SK-N-SH treated with all-trans-retinoic acid at 6 μM for 48 hours (cell line): Measurements from ENCODE around the gene GGNBP2.

Source experiments
- CREB5 ChIP-seq: fragments of 250-450 bp; sonication (Bioruptor Pico); IDR thresholded peaks from 2 replicates; pipeline ENCODE4 v1.5.1; 2020; ENCODE audit warnings: low read depth, mild to moderate bottlenecking, moderate library complexity
- CSDC2 ChIP-seq: fragments of 250-450 bp; sonication (Bioruptor Pico); IDR thresholded peaks from 2 replicates; pipeline ENCODE4 v1.5.0; 2020; ENCODE audit warnings: mild to moderate bottlenecking, moderate library complexity
- CSRNP3 ChIP-seq: fragments of 250-450 bp; sonication (Bioruptor Pico); IDR thresholded peaks from 2 replicates; pipeline ENCODE4 v1.5.1; 2021; ENCODE audit warnings: mild to moderate bottlenecking, moderate library complexity
- ESRRG ChIP-seq: fragments of 250-450 bp; sonication (Bioruptor Pico); IDR thresholded peaks from 2 replicates; pipeline ENCODE4 v1.6.1; 2021; ENCODE audit warnings: mild to moderate bottlenecking
- PATZ1 ChIP-seq: fragments of 250-450 bp; sonication (Bioruptor Pico); IDR thresholded peaks from 2 replicates; pipeline ENCODE4 v1.8.0; 2020; ENCODE audit warnings: mild to moderate bottlenecking, moderate library complexity, borderline replicate concordance
- POU6F1 ChIP-seq: fragments of 250-450 bp; sonication (Bioruptor Pico); IDR thresholded peaks from 2 replicates; pipeline ENCODE4 v1.8.0; 2021; ENCODE audit warnings: low read depth, mild to moderate bottlenecking, moderate library complexity, borderline replicate concordance
- PPARA ChIP-seq: fragments of 250-450 bp; sonication (Bioruptor Pico); IDR thresholded peaks from 2 replicates; pipeline ENCODE4 v1.5.0; 2020; ENCODE audit warnings: mild to moderate bottlenecking, borderline replicate concordance
- RARB ChIP-seq: fragments of 250-450 bp; sonication (Bioruptor Pico); IDR thresholded peaks from 2 replicates; pipeline ENCODE4 v1.8.0; 2021; ENCODE audit warnings: mild to moderate bottlenecking, moderate library complexity
- TCF4 ChIP-seq: fragments of 250-450 bp; sonication (Bioruptor Pico); IDR thresholded peaks from 2 replicates; pipeline ENCODE4 v1.8.0; 2021; ENCODE audit warnings: mild to moderate bottlenecking, moderate library complexity, borderline replicate concordance
- ZC3H10 ChIP-seq: fragments of 250-450 bp; sonication (Bioruptor Pico); IDR thresholded peaks from 2 replicates; pipeline ENCODE4 v1.5.1; 2021; ENCODE audit warnings: mild to moderate bottlenecking, moderate library complexity
- ZFP3 ChIP-seq: fragments of 250-450 bp; sonication (Bioruptor Pico); IDR thresholded peaks from 2 replicates; pipeline ENCODE4 v1.5.0; 2020; ENCODE audit warnings: mild to moderate bottlenecking, moderate library complexity
- ZFP30 ChIP-seq: fragments of 450-650 bp; formaldehyde crosslinking; IDR thresholded peaks from 2 replicates; pipeline ENCODE4 v1.5.0; 2022; ENCODE audit warnings: mild to moderate bottlenecking, moderate library complexity
- ZNF565 ChIP-seq: fragments of 450-650 bp; formaldehyde crosslinking; conservative IDR thresholded peaks from 2 replicates; pipeline ENCODE4 v1.5.0; 2020; ENCODE audit warnings: low read depth, mild to moderate bottlenecking, moderate library complexity
- ZNF70 ChIP-seq: fragments of 450-650 bp; formaldehyde crosslinking; IDR thresholded peaks from 2 replicates; pipeline ENCODE4 v1.5.0; 2020; ENCODE audit warnings: mild to moderate bottlenecking, moderate library complexity

GRCh38 chr17:36507266-36507665, 37.5 kb upstream of the GGNBP2 start:
- TF ChIP-seq RARB (CRISPR knock-in tag): no peak
- no peak for TF ChIP-seq ZFP30
- no peak for TF ChIP-seq PPARA (CRISPR knock-in tag)
- no peak for TF ChIP-seq ZFP3 (CRISPR knock-in tag)
- no peak for TF ChIP-seq TCF4 (CRISPR knock-in tag)
- no peak for TF ChIP-seq CSDC2 (CRISPR knock-in tag)
- TF ChIP-seq ESRRG (CRISPR knock-in tag): no peak
- TF ChIP-seq CSRNP3 (CRISPR knock-in tag): no peak
- TF ChIP-seq POU6F1: no peak
- no peak for TF ChIP-seq CREB5 (CRISPR knock-in tag)
- TF ChIP-seq ZNF565 (CRISPR knock-in tag): no peak
- TF ChIP-seq PATZ1: no peak
- no peak for TF ChIP-seq ZNF70 (CRISPR knock-in tag)
- TF ChIP-seq ZC3H10 (CRISPR knock-in tag): no peak
